Ishikawa (cell line): ENCODE results near the gene LYL1.

ENCODE experiments used
- CEBPB ChIP-seq: IDR thresholded peaks from 2 replicates; pipeline ENCODE4 v1.6.1; 2012
- CREB1 ChIP-seq: IDR thresholded peaks from 2 replicates; pipeline ENCODE4 v1.6.1; 2012; ENCODE audit warnings: low read depth
- EGR1 ChIP-seq: IDR thresholded peaks from 2 replicates; pipeline ENCODE4 v1.6.1; 2012
- EP300 ChIP-seq: IDR thresholded peaks from 2 replicates; pipeline ENCODE4 v1.6.1; 2012; ENCODE audit warnings: borderline replicate concordance
- FOXM1 ChIP-seq: IDR thresholded peaks from 2 replicates; pipeline ENCODE4 v1.6.1; 2012; ENCODE audit warnings: low read depth, borderline replicate concordance
- MAX ChIP-seq: IDR thresholded peaks from 2 replicates; pipeline ENCODE4 v1.6.1; 2012
- NFIC ChIP-seq: IDR thresholded peaks from 2 replicates; pipeline ENCODE4 v1.6.1; 2012
- RAD21 ChIP-seq: IDR thresholded peaks from 2 replicates; pipeline ENCODE4 v1.6.1; 2012; ENCODE audit warnings: low read depth
- TAF1 ChIP-seq: IDR thresholded peaks from 2 replicates; pipeline ENCODE4 v1.6.1; 2012; ENCODE audit warnings: low read depth, mild to moderate bottlenecking
- TCF12 ChIP-seq: IDR thresholded peaks from 2 replicates; pipeline ENCODE4 v1.6.1; 2012; ENCODE audit warnings: low read depth
- TEAD4 ChIP-seq: IDR thresholded peaks from 2 replicates; pipeline ENCODE4 v1.6.1; 2012
- USF1 ChIP-seq: IDR thresholded peaks from 2 replicates; pipeline ENCODE4 v1.6.1; 2012
- YY1 ChIP-seq: IDR thresholded peaks from 2 replicates; pipeline ENCODE4 v1.6.1; 2012; ENCODE audit warnings: low read depth
- ZBTB7A ChIP-seq: IDR thresholded peaks from 2 replicates; pipeline ENCODE4 v1.6.1; 2012; ENCODE audit warnings: low read depth
- TF ChIP-seq, protein P1 (sequence below): IDR thresholded peaks from 2 replicates; pipeline ENCODE4 v1.6.1; 2012; ENCODE audit warnings: low read depth, mild to moderate bottlenecking

The LYL1 gene

DNA sequence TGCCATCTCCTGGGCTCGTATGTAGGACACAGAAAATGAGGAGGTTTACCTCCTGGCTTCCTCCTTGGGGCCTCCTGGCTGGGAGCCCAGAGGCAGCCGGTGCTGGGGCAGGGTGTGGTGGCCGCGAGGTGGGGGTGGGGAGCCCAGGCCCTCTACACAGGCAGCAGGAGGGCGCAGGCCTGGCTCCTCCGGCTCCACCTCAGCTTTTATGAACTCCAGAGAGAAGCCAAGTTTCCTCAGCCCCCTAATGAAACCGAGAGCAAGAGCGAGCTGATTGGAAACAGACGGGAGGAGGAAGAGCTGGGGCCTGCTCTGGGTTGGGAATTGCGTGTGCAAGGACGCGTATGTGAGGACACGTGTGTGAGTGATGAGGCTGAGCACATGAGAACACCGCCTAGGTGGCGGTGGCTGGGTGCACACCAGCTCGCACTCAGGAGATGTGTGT lies 23.1 kb downstream of the LYL1 start:
- no peak for TF ChIP-seq ZBTB7A
- peak; percentile 59 for TF ChIP-seq NFIC
- TF ChIP-seq EP300 = no peak

DNA sequence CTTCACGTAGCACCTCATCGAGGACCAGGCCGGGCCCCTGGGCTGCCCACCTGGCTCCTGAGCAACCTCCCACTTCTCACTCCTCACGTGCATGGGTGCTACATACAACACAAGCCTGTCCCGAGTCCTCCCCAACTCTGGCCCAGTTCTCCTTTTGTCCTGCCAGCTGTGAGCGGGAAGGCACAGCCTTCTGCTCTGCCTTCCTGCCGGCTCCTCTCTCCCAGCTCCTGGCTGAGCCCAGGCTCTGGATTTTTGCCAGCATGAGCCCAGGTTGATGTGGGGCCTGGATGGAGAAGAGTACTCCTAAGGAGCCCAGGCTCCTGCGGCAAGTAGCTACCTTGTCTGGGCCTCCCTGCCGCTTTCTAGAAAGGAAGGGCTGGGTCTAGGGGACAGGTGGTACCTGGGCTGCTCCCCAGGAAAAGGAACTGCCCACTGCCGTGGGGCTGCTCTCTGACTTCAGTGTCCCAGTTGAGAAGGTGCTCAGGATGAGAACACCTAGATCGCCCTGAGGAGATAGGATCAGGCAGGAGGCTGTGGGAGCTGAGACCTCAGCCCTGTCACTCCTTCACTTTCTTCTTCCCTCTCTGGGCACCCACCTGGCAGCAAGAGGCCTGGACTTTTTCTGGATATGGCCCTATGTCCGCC lies 23.6 kb downstream of the LYL1 start:
- TF ChIP-seq NFIC = no peak
- no peak for TF ChIP-seq MAX
- TF ChIP-seq YY1 = no peak
- TF ChIP-seq TCF12 = no peak
- TF ChIP-seq TAF1 = no peak
- no peak for TF ChIP-seq CREB1
- TF ChIP-seq FOXM1 = no peak
- TF ChIP-seq, protein P1, sequence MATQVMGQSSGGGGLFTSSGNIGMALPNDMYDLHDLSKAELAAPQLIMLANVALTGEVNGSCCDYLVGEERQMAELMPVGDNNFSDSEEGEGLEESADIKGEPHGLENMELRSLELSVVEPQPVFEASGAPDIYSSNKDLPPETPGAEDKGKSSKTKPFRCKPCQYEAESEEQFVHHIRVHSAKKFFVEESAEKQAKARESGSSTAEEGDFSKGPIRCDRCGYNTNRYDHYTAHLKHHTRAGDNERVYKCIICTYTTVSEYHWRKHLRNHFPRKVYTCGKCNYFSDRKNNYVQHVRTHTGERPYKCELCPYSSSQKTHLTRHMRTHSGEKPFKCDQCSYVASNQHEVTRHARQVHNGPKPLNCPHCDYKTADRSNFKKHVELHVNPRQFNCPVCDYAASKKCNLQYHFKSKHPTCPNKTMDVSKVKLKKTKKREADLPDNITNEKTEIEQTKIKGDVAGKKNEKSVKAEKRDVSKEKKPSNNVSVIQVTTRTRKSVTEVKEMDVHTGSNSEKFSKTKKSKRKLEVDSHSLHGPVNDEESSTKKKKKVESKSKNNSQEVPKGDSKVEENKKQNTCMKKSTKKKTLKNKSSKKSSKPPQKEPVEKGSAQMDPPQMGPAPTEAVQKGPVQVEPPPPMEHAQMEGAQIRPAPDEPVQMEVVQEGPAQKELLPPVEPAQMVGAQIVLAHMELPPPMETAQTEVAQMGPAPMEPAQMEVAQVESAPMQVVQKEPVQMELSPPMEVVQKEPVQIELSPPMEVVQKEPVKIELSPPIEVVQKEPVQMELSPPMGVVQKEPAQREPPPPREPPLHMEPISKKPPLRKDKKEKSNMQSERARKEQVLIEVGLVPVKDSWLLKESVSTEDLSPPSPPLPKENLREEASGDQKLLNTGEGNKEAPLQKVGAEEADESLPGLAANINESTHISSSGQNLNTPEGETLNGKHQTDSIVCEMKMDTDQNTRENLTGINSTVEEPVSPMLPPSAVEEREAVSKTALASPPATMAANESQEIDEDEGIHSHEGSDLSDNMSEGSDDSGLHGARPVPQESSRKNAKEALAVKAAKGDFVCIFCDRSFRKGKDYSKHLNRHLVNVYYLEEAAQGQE = no peak
- TF ChIP-seq RAD21 = no peak
- no peak for TF ChIP-seq ZBTB7A
- no peak for TF ChIP-seq CEBPB

GRCh38 chr19:13078381-13078780 lies 24.3 kb downstream of the LYL1 start:
- TF ChIP-seq EP300 (no peak), MAX (no peak), ZBTB7A (no peak), EGR1 (no peak), TAF1 (no peak), YY1 (no peak), TCF12 (no peak), USF1 (no peak), FOXM1 (no peak)

- no peak for TF ChIP-seq TEAD4
- no peak for TF ChIP-seq RAD21
- TF ChIP-seq CEBPB = no peak
- no peak for TF ChIP-seq EP300
- TF ChIP-seq FOXM1 = no peak
- no peak for TF ChIP-seq EGR1
- TF ChIP-seq, protein P1 = no peak
- no peak for TF ChIP-seq YY1
- TF ChIP-seq ZBTB7A = no peak
- TF ChIP-seq TAF1 = no peak
- TF ChIP-seq MAX = no peak
- TF ChIP-seq NFIC = no peak
- no peak for TF ChIP-seq TCF12
- TF ChIP-seq CREB1 = no peak
- TF ChIP-seq USF1 = no peak
These were observed 25.4 kb downstream of the LYL1 start for GRCh38 chr19:13077240-13077639.

DNA sequence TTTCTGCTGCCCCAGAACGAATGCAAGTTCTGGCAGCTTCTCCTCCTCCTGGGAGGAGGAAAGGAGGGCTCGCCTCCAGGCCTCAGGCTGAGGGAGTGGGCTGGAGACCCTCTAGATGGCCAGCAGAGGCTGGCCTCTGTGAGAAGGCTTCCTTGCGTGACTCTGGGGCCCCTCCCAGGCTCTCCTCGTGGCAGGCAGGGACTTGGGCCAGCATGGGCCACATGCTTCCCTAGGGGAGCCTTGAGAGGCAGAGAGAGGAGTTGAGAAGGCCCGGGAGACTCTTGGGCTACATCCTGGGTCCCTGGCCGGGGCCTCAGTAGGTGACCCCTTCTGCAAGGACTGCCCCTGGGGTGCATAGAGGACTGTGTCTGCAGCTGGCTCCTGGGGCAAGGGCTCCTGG lies 25.9 kb downstream of the LYL1 start:
- TF ChIP-seq EGR1 (no peak), TEAD4 (no peak), CEBPB (no peak), USF1 (no peak), FOXM1 (no peak), ZBTB7A (no peak), RAD21 (no peak), EP300 (no peak), MAX (no peak), YY1 (no peak), TAF1 (no peak), NFIC (no peak), CREB1 (no peak), TCF12 (no peak)
- TF ChIP-seq, protein P1 = no peak
